ENCODE measurements around the gene BLTP3B.
A peak's percentile ranks its signal among the peaks of the same experiment; 100 is the strongest.
"Not testable (repeated sequence)": the region's sequence is repeated elsewhere in the genome, so short reads cannot be mapped to it uniquely, and the experiment has no call there.

Gene BLTP3B

GRCh38 chr12:100142851-100143559, at the start of gene BLTP3B:
TSS of gene BLTP3B (minus strand) at chr12:100142874. CDS start at chr12:100142635, 239 bp downstream.
- peak; percentile 80 to 87 for DNase-seq (ENCODE audit: low read depth in 2 of 2)

- DNase-seq (ENCODE audit: low read depth in 2 of 2) = no peak
Measured at GRCh38 chr12:100189636-100190394, 47.1 kb upstream of the BLTP3B start.

- not testable (repeated sequence) for DNase-seq (ENCODE audit: low read depth in 2 of 2)
Measured at GRCh38 chr12:100188888-100189635, 46.4 kb upstream of the BLTP3B start.

GRCh38 chr12:100187857-100188519, 45.3 kb upstream of the BLTP3B start:
- no peak for DNase-seq (ENCODE audit: low read depth in 2 of 2)

- no peak for DNase-seq (ENCODE audit: low read depth in 2 of 2)
Measured at GRCh38 chr12:100187068-100187467, 44.4 kb upstream of the BLTP3B start.

- no peak for DNase-seq (ENCODE audit: low read depth in 2 of 2)
Measured at GRCh38 chr12:100186071-100186470, 43.4 kb upstream of the BLTP3B start.

GRCh38 chr12:100185361-100185894, 42.8 kb upstream of the BLTP3B start:
- no peak for DNase-seq (ENCODE audit: low read depth in 2 of 2)

GRCh38 chr12:100184549-100185145, 42.0 kb upstream of the BLTP3B start:
- no peak for DNase-seq (ENCODE audit: low read depth in 2 of 2)

GRCh38 chr12:100179252-100179651, 36.6 kb upstream of the BLTP3B start:
- DNase-seq (ENCODE audit: low read depth in 2 of 2) = no peak

GRCh38 chr12:100176493-100176892, 33.8 kb upstream of the BLTP3B start:
- DNase-seq (ENCODE audit: low read depth in 2 of 2) = not testable (repeated sequence)

- no peak for DNase-seq (ENCODE audit: low read depth in 2 of 2)
Measured at GRCh38 chr12:100174495-100174894, 31.8 kb upstream of the BLTP3B start.

GRCh38 chr12:100173111-100173510, 30.4 kb upstream of the BLTP3B start:
- DNase-seq (ENCODE audit: low read depth in 2 of 2) = no peak

GRCh38 chr12:100171248-100171647, 28.6 kb upstream of the BLTP3B start:
- DNase-seq (ENCODE audit: low read depth in 2 of 2) = no peak

- DNase-seq (ENCODE audit: low read depth in 2 of 2) = no peak
Measured at GRCh38 chr12:100170313-100170858, 27.7 kb upstream of the BLTP3B start.

- no peak for DNase-seq (ENCODE audit: low read depth in 2 of 2)
Measured at GRCh38 chr12:100169345-100169744, 26.7 kb upstream of the BLTP3B start.

GRCh38 chr12:100168562-100168961, 25.9 kb upstream of the BLTP3B start:
- DNase-seq (ENCODE audit: low read depth in 2 of 2) = no peak

- no peak for DNase-seq (ENCODE audit: low read depth in 2 of 2)
Measured at GRCh38 chr12:100166232-100166631, 23.6 kb upstream of the BLTP3B start.

- no peak for DNase-seq (ENCODE audit: low read depth in 2 of 2)
Measured at GRCh38 chr12:100165356-100165755, 22.7 kb upstream of the BLTP3B start.

GRCh38 chr12:100164153-100164704, 21.6 kb upstream of the BLTP3B start:
- no peak for DNase-seq (ENCODE audit: low read depth in 2 of 2)

- DNase-seq (ENCODE audit: low read depth in 2 of 2) = peak; percentile 23 to 43
Measured at GRCh38 chr12:100163416-100164152, 20.9 kb upstream of the BLTP3B start.

Measured in stimulated activated CD8-positive, alpha-beta memory T cell treated with anti-CD3 and anti-CD28 coated beads, Interleukin-15, amount 100 ng/mL, for 4 hours (primary cell).